H1 (cell line): ENCODE measurements around the gene CPEB3. TPM values are rescaled to one million over a fixed set of nuclear protein-coding genes. Genes with fewer than 3 reads are reported as not detected.

Experiments used
- CTCF ChIA-PET: fragments of 300-600 bp; sonication (Branson Sonifier 250); formaldehyde crosslinking; loops from one replicate; lab custom pipeline; 2021; ENCODE audit not compliant: partially characterized antibody; lab: Charles Lee
- POLR2A ChIA-PET: fragments of 300-600 bp; sonication (Branson Sonifier 250); formaldehyde crosslinking; loops from one replicate; lab custom pipeline; 2021; ENCODE audit warnings: inconsistent platforms; ENCODE audit not compliant: partially characterized antibody; lab: Charles Lee
- DNase-seq, 2 experiments: peaks; one replicate each; pipeline versions ENCODE4 v3.0.0 to v3.0.0-alpha.2; 2010 to 2022; ENCODE audit warnings: low spot score in 2 of 2, low read depth in 1 of 2, mixed read lengths in 1 of 2
- FAIRE-seq: peaks from 2 replicates; lab custom pipeline; 2011; peaks lifted over from hg19 to GRCh38; lab: Jason Lieb, UNC
- H2AFZ ChIP-seq: 2 replicates; pipeline ENCODE4 v1.8.1; 2012; ENCODE audit warnings: low read length, inconsistent platforms
- H2AK5ac ChIP-seq: 2 replicates; pipeline ENCODE4 v1.6.1; 2013; ENCODE audit warnings: low read depth, low read length
- H2BK120ac ChIP-seq: replicated peaks from 2 replicates; pipeline ENCODE3; 2013; ENCODE audit warnings: low read depth, low read length, inconsistent platforms
- H2BK12ac ChIP-seq: 2 replicates; pipeline ENCODE4 v1.6.1; 2013; ENCODE audit warnings: low read depth, low read length
- H2BK15ac ChIP-seq: 2 replicates; pipeline ENCODE4 v1.6.1; 2013; ENCODE audit warnings: low read length
- H2BK20ac ChIP-seq: 2 replicates; pipeline ENCODE4 v1.6.1; 2013; ENCODE audit warnings: low read length
- H2BK5ac ChIP-seq: 2 replicates; pipeline ENCODE4 v1.6.1; 2013; ENCODE audit warnings: low read depth, low read length
- H3K14ac ChIP-seq: 2 replicates; pipeline ENCODE4 v1.6.1; 2013; ENCODE audit warnings: inconsistent platforms; ENCODE audit not compliant: insufficient read length
- H3K18ac ChIP-seq: 2 replicates; pipeline ENCODE4 v1.6.1; 2013; ENCODE audit warnings: low read length; ENCODE audit errors: extremely low read depth
- H3K23ac ChIP-seq: 2 replicates; pipeline ENCODE4 v1.6.1; 2013; ENCODE audit warnings: inconsistent platforms; ENCODE audit not compliant: insufficient read length
- H3K23me2 ChIP-seq: 2 replicates; pipeline ENCODE4 v1.6.1; 2013; ENCODE audit warnings: low read depth, low read length
- H3K27ac ChIP-seq: 2 replicates; pipeline ENCODE4 v1.6.1; 2011; ENCODE audit warnings: low read depth, low read length, inconsistent platforms
- H3K27me3 ChIP-seq, 4 experiments: replicated peaks in 1 of 4; 1 replicate in 1 of 4; 2 replicates in 3 of 4; pipeline versions ENCODE4 v1.6.1 to v1.8.1; 2011 to 2013; ENCODE audit warnings: low read length in 3 of 4, mild to moderate bottlenecking in 3 of 4, inconsistent platforms in 2 of 4, mixed read lengths in 2 of 4, moderate library complexity in 1 of 4; ENCODE audit not compliant: control insufficient read depth in 3 of 4, insufficient read depth in 3 of 4; ENCODE audit errors: extremely low read depth in 1 of 4
- H3K36me3 ChIP-seq, 4 experiments: 2 replicates each; pipeline versions ENCODE4 v1.6.1 to v1.8.1; 2011 to 2013; ENCODE audit warnings: mild to moderate bottlenecking in 4 of 4, low read length in 3 of 4, moderate library complexity in 2 of 4, control low read depth in 1 of 4, inconsistent platforms in 1 of 4; ENCODE audit not compliant: insufficient read depth in 4 of 4, control insufficient read depth in 2 of 4
- H3K4ac ChIP-seq: replicated peaks from 2 replicates; pipeline ENCODE3; 2013; ENCODE audit warnings: low read length, low read depth, mixed read lengths, inconsistent platforms; ENCODE audit not compliant: insufficient read length
- H3K4me1 ChIP-seq, 4 experiments: replicated peaks in 1 of 4; 1 replicate in 1 of 4; 2 replicates in 3 of 4; pipeline versions ENCODE4 v1.6.1 to v1.8.1; 2011 to 2013; ENCODE audit warnings: low read length in 3 of 4, inconsistent platforms in 2 of 4, mixed read lengths in 1 of 4; ENCODE audit not compliant: insufficient read depth in 4 of 4, control insufficient read depth in 3 of 4
- H3K4me2 ChIP-seq, 2 experiments: 2 replicates each; pipeline versions ENCODE4 v1.6.1 to v1.8.1; 2011 to 2013; ENCODE audit warnings: low read depth in 2 of 2, low read length in 2 of 2, control low read depth in 1 of 2, inconsistent platforms in 1 of 2, mild to moderate bottlenecking in 1 of 2; ENCODE audit not compliant: insufficient read depth in 1 of 2
- H3K4me3 ChIP-seq, 4 experiments: fragments of 200-600, 300-600 bp in 1 of 4; sonication (generic), shearing (Covaris generic), sonication (Bioruptor Twin) in 1 of 4; 2 replicates each; pipeline versions ENCODE4 v1.5.1 to v1.8.1; 2011 to 2016; ENCODE audit warnings: low read length in 4 of 4, low read depth in 3 of 4, control low read depth in 2 of 4, inconsistent platforms in 2 of 4, mild to moderate bottlenecking in 2 of 4, mixed read lengths in 1 of 4, moderate library complexity in 1 of 4; ENCODE audit not compliant: insufficient read depth in 2 of 4; ENCODE audit errors: extremely low read depth in 1 of 4
- H3K56ac ChIP-seq: replicated peaks from 2 replicates; pipeline ENCODE3; 2013; ENCODE audit warnings: low read depth, mild to moderate bottlenecking, mixed read lengths, low read length, inconsistent platforms; ENCODE audit not compliant: insufficient read length
- H3K79me1 ChIP-seq: 2 replicates; pipeline ENCODE4 v1.6.1; 2013; ENCODE audit warnings: low read depth, low read length, control low read depth
- H3K79me2 ChIP-seq, 2 experiments: 2 replicates each; pipeline versions ENCODE4 v1.6.1 to v1.8.1; 2012 to 2013; ENCODE audit warnings: low read length in 2 of 2, mild to moderate bottlenecking in 2 of 2, inconsistent platforms in 1 of 2; ENCODE audit not compliant: insufficient read depth in 2 of 2, control insufficient read depth in 1 of 2
- H3K9ac ChIP-seq, 4 experiments: replicated peaks in 1 of 4; 1 replicate in 1 of 4; 2 replicates in 3 of 4; pipeline versions ENCODE4 v1.6.1 to v1.8.1; 2011 to 2013; ENCODE audit warnings: low read depth in 3 of 4, low read length in 3 of 4, control low read depth in 2 of 4, mild to moderate bottlenecking in 2 of 4, moderate library complexity in 2 of 4, inconsistent platforms in 1 of 4; ENCODE audit errors: extremely low read depth in 1 of 4
- H3K9me3 ChIP-seq, 2 experiments: 2 replicates each; pipeline versions ENCODE4 v1.6.1 to v1.8.1; 2012 to 2013; ENCODE audit warnings: mild to moderate bottlenecking in 2 of 2, moderate library complexity in 2 of 2, control low read depth in 1 of 2, inconsistent platforms in 1 of 2, low read depth in 1 of 2, low read length in 1 of 2, mixed read lengths in 1 of 2; ENCODE audit not compliant: insufficient read depth in 2 of 2
- H4K20me1 ChIP-seq, 2 experiments: replicated peaks in 1 of 2; 2 replicates each; pipeline versions ENCODE3 to v1.8.1; 2011 to 2013; ENCODE audit warnings: inconsistent platforms in 2 of 2, low read length in 2 of 2, mild to moderate bottlenecking in 1 of 2; ENCODE audit not compliant: insufficient read depth in 2 of 2, control insufficient read depth in 1 of 2
- H4K5ac ChIP-seq: 2 replicates; pipeline ENCODE4 v1.6.1; 2013; ENCODE audit warnings: low read length, low read depth, mixed read lengths, inconsistent platforms; ENCODE audit not compliant: insufficient read length
- H4K8ac ChIP-seq: 2 replicates; pipeline ENCODE4 v1.8.0; 2013; ENCODE audit warnings: mild to moderate bottlenecking, moderate library complexity, low read length, inconsistent platforms; ENCODE audit not compliant: insufficient read depth; ENCODE audit errors: extremely low read depth
- H4K91ac ChIP-seq: replicated peaks from 2 replicates; pipeline ENCODE3; 2013; ENCODE audit warnings: low read length, mixed read lengths, inconsistent platforms; ENCODE audit not compliant: insufficient read length
- CHD2 ChIP-seq: IDR thresholded peaks from 2 replicates; pipeline ENCODE4 v1.6.1; 2012; ENCODE audit warnings: low read length, improper control_type of control experiment
- CREB1 ChIP-seq: IDR thresholded peaks from 2 replicates; pipeline ENCODE4 v1.6.1; 2012; ENCODE audit warnings: inconsistent platforms
- KDM5A ChIP-seq: fragments of 200-600 bp; IDR thresholded peaks from 2 replicates; pipeline ENCODE4 v1.7.1; 2012; ENCODE audit warnings: mild to moderate bottlenecking, low read length, inconsistent platforms, mixed read lengths
- NRF1 ChIP-seq: IDR thresholded peaks from 2 replicates; pipeline ENCODE4 v1.6.1; 2011; ENCODE audit warnings: mild to moderate bottlenecking, low read depth, low read length, improper control_type of control experiment
- POLR2AphosphoS5 ChIP-seq: IDR thresholded peaks from 2 replicates; pipeline ENCODE4 v1.6.1; 2011; ENCODE audit warnings: low read depth, low read length
- RAD21 ChIP-seq, 2 experiments: IDR thresholded peaks in 1 of 2; conservative IDR thresholded peaks in 1 of 2; 2 replicates each; pipeline ENCODE4 v1.6.1; 2011; ENCODE audit warnings: low read depth in 2 of 2, low read length in 2 of 2, improper control_type of control experiment in 1 of 2, inconsistent platforms in 1 of 2, mild to moderate bottlenecking in 1 of 2, moderate library complexity in 1 of 2
- RFX5 ChIP-seq: IDR thresholded peaks from 2 replicates; pipeline ENCODE4 v1.6.1; 2011; ENCODE audit warnings: low read depth, low read length, improper control_type of control experiment, borderline replicate concordance
- SP1 ChIP-seq: IDR thresholded peaks from 2 replicates; pipeline ENCODE4 v1.6.1; 2011; ENCODE audit warnings: low read depth, low read length
- WGBS, 2 experiments: shearing (Covaris generic) in 1 of 2; methylation state at CpG; one replicate each; pipeline versions ENCODE4 v1.1.6 to v1.1.7; 2013 to 2015; ENCODE audit warnings: low lambda C conversion rate in 2 of 2, mixed read lengths in 2 of 2, inconsistent platforms in 1 of 2, low coverage in 1 of 2, missing lambda C conversion rate in 1 of 2; ENCODE audit not compliant: insufficient replicate concordance in 2 of 2, insufficient coverage in 1 of 2, insufficient read length in 1 of 2; ENCODE audit errors: extremely low coverage in 1 of 2, missing lambda C conversion rate in 1 of 2; 5-methylcytosine and 5-hydroxymethylcytosine counted together
- long read RNA-seq, 2 experiments: library from RNA in 1 of 2; library from capped mRNA in 1 of 2; stranded (forward); transcript quantifications; one replicate each; pipeline ENCODE4 v2.0.0, GENCODE V29; 2021; ENCODE audit warnings: inconsistent platforms in 1 of 2
- polyA minus RNA-seq, 3 experiments: library from RNA; depleted of rRNA, polyadenylated mRNA; stranded (reverse); fragments of >200 nt; gene quantifications; 1 replicate in 2 of 3; 2 replicates in 1 of 3; pipeline ENCODE4 v1.2.3, GENCODE V29; 2011
- polyA plus RNA-seq, 7 experiments: library from polyadenylated mRNA; depleted of rRNA in 3 of 7; stranded (reverse) in 5 of 7; unstranded in 2 of 7; fragments of >200 nt in 5 of 7; fragments of 200-250 nt in 2 of 7; gene quantifications; 1 replicate in 5 of 7; 2 replicates in 1 of 7; 4 replicates in 1 of 7; pipeline versions ENCODE4 v1.2.1 to v1.2.3, GENCODE V29; 2011 to 2013; ENCODE audit warnings: missing spikeins in 2 of 7, mixed read lengths in 2 of 7
- total RNA-seq: library from RNA; stranded (reverse); fragmentation: NEBNext Ultra II Directional; extraction: Animal tissue kit (Norgen Biotek cat#: 25700); gene quantifications from 2 replicates; pipeline ENCODE4 v1.2.1, GENCODE V29; 2021

CPEB3 gene
- total RNA-seq (1.7 and 1.9 TPM in 2 replicates), polyA plus RNA-seq (2011; rRNA removed) (0.39 and 0.53 TPM in 2 replicates), polyA minus RNA-seq (2011; rRNA and poly(A)+ RNA removed) (1.2 and 1.6 TPM in 2 replicates)
- polyA plus RNA-seq (2011; cell fraction: cytosol; rRNA removed) = 0.50 TPM
- 0.93 TPM for polyA plus RNA-seq (2011; cell fraction: nucleus; rRNA removed)
- 0.58 to 0.74 TPM (median 0.66 TPM) in 4 replicates for polyA plus RNA-seq (2012, experiment 1 of 2)
- polyA plus RNA-seq (2012, experiment 2 of 2) = 0.09 TPM
- 0.61 TPM for polyA plus RNA-seq (2013, experiment 1 of 2)
- 0.57 TPM for polyA plus RNA-seq (2013, experiment 2 of 2)
- 1.6 TPM for polyA minus RNA-seq (2011; cell fraction: cytosol; rRNA and poly(A)+ RNA removed)
- polyA minus RNA-seq (2011; cell fraction: nucleus; rRNA and poly(A)+ RNA removed) = 3.3 TPM
- long read RNA-seq, experiment 1, partial matches to known transcripts = 0 of 1 reads
- long read RNA-seq, experiment 1, other reads (novel, unspliced or antisense) = 1 of 1 reads
- long read RNA-seq, experiment 2 = 0 reads

GRCh38 chr10:92290837-92291615 is at the start of gene CPEB3, which contains the start of gene MARCHF5:
CPEB3 (minus strand) TSS chr10:92291078; CDS start chr10:92240350, 50,728 bp downstream.
MARCHF5 (plus strand) TSS chr10:92291167; CDS start chr10:92291495, 328 bp downstream.
- no peak for FAIRE-seq
- POLR2A ChIA-PET = interaction anchor here (1.0 to 1.9 kb wide), 5 partner anchors 8 to 204 kb away, joined by 3 to 7 read pairs (median 5); no protein-coding TSS in a partner anchor
- H3K79me2 ChIP-seq = peaks cover 7 to 50% of the 10 kb centered on the region in 2 experiments; a peak in 3 of 4 replicates
- TF ChIP-seq RAD21 (IDR thresholded peaks at IDR 0.05 in 1 of 2, conservative IDR thresholded peaks at IDR 0.05 in 1 of 2; ENCODE audit: low read depth in 2 of 2, low read length in 2 of 2) (peak; percentile 60 to 62), CHD2 (0 out of 2 replicates have a peak, but pooled peaks have one; percentile 32), NRF1 (no peak), SP1 (peak; percentile 58; the same call in 1 of the 2 replicates), CREB1 (peak; percentile 98), KDM5A (0 out of 2 replicates have a peak, but pooled peaks have one; percentile 44), RFX5 (no peak), POLR2AphosphoS5 (peak; percentile 69; the same call in 1 of the 2 replicates)

More at GRCh38 chr10:92290837-92291615, at the start of gene CPEB3, which contains the start of gene MARCHF5:
- Histone ChIP-seq H3K4me3 (peak within 1 kb of the TSS; percentile 72 to 99 (median 87)), H3K56ac (peak within 1 kb of the TSS; percentile 25), H4K20me1 (no peaks in the 10 kb centered on the region), H3K79me1 (no peaks in the 10 kb centered on the region; the same call in none of the 2 replicates), H3K27me3 (no peaks in the 10 kb centered on the region), H3K14ac (no peak within 1 kb of the TSS), H2AFZ (peak within 1 kb of the TSS; percentile 91), H4K5ac (peak within 1 kb of the TSS; percentile 58), H2BK12ac (no peak within 1 kb of the TSS), H2BK20ac (no peak within 1 kb of the TSS), H3K4me2 (peak within 1 kb of the TSS; percentile 93 to 96), H3K18ac (peak within 1 kb of the TSS; percentile 65), H2AK5ac (no peak within 1 kb of the TSS), H3K23ac (no peak within 1 kb of the TSS), H3K9ac (peak within 1 kb of the TSS; percentile 50 to 98 (median 86)), H2BK15ac (no peak within 1 kb of the TSS), H3K36me3 (peaks cover 2 to 8% (median 6%) of the 10 kb centered on the region in 4 experiments; a peak in 6 of 8 replicates), H3K23me2 (peaks cover 5% of the 10 kb centered on the region; the same call in 1 of the 2 replicates), H4K91ac (no peak within 1 kb of the TSS), H3K4me1 (no peaks in the 10 kb centered on the region; a peak in 2 of 7 replicates), H3K27ac (peak within 1 kb of the TSS; percentile 56), H3K4ac (peak within 1 kb of the TSS; percentile 59), H2BK120ac (no peak within 1 kb of the TSS), H3K9me3 (no peaks in the 10 kb centered on the region), H4K8ac (peak within 1 kb of the TSS; percentile 81; the same call in 1 of the 2 replicates), H2BK5ac (peak within 1 kb of the TSS; percentile 69; the same call in 1 of the 2 replicates)
- peak; percentile 93 to 94 for DNase-seq
- 1% methylated on average over 48 of the region's 79 CpGs; no CpG with 5 or more reads in 1 of the 2 experiments for WGBS, 2 experiments
- CTCF ChIA-PET = interaction anchor here (0.6 to 4.9 kb wide), 23 partner anchors 8 to 498 kb away, joined by 3 to 52 read pairs (median 5); no protein-coding TSS in a partner anchor
